Sigmoid colon (tissue), 7 donors: Measurements from ENCODE around the gene WDFY1. TPM values are rescaled to one million over a fixed set of nuclear protein-coding genes. Genes with fewer than 3 reads are reported as not detected.

Source experiments
- DNase-seq: peaks from one replicate; pipeline ENCODE4 v3.0.0-alpha.2; 2019
- H3K27ac ChIP-seq, 4 donors: fragments of 200-600 bp; sonication (generic); one replicate each; pipeline ENCODE4 v1.5.1; 2016 to 2019; ENCODE audit warnings: mild to moderate bottlenecking in 1 of 4
- H3K27me3 ChIP-seq, 3 donors: fragments of 200-600 bp; sonication (generic); one replicate each; pipeline ENCODE4 v1.5.1; 2019; ENCODE audit warnings: mild to moderate bottlenecking in 1 of 3
- H3K36me3 ChIP-seq, 4 donors: fragments of 200-600 bp; sonication (generic); one replicate each; pipeline ENCODE4 v1.5.1; 2016 to 2019
- H3K4me1 ChIP-seq, 4 donors: fragments of 200-600 bp; sonication (generic); one replicate each; pipeline ENCODE4 v1.5.1; 2017 to 2019
- H3K4me3 ChIP-seq, 4 donors: fragments of 200-600 bp; sonication (generic); one replicate each; pipeline ENCODE4 v1.5.1; 2017 to 2019; ENCODE audit warnings: mild to moderate bottlenecking in 2 of 4, moderate library complexity in 1 of 4
- H3K9me3 ChIP-seq, 4 donors: fragments of 200-600 bp in 3 of 4; sonication (generic) in 3 of 4; one replicate each; pipeline versions ENCODE4 v1.5.1 to v1.6.1; 2013 to 2019
- EP300 ChIP-seq, 4 donors: sonication (generic); formaldehyde crosslinking; IDR thresholded peaks; one replicate each; pipeline ENCODE4 v1.6.1; 2017; ENCODE audit warnings: antibody characterized with exemption in 4 of 4
- POLR2A ChIP-seq, 2 donors: fragments of 450-650 bp; IDR thresholded peaks; one replicate each; pipeline ENCODE4 v1.6.1; 2016; ENCODE audit warnings: antibody characterized with exemption in 2 of 2, mild to moderate bottlenecking in 2 of 2, moderate library complexity in 2 of 2
- POLR2AphosphoS5 ChIP-seq, 4 donors: sonication (generic); formaldehyde crosslinking; IDR thresholded peaks; one replicate each; pipeline ENCODE4 v1.6.1; 2017; ENCODE audit warnings: antibody characterized with exemption in 4 of 4
- WGBS, 2 donors: extraction: QIAGEN DNeasy Blood & Tissue Kit; methylation state at CpG; one replicate each; pipeline ENCODE4 v1.1.7; 2013; 5-methylcytosine and 5-hydroxymethylcytosine counted together
- intact Hi-C: fragments of 100-400 bp; cut with DNase I; formaldehyde crosslinking; loops from one replicate; pipeline ENCODE4 v1.15.1; 2023
- polyA plus RNA-seq, 3 donors: library from polyadenylated mRNA; stranded (reverse); fragments of 200-250 nt; gene quantifications; one replicate each; pipeline ENCODE4 v1.2.3, GENCODE V29; 2013
- total RNA-seq, 4 donors: library from RNA; depleted of rRNA; stranded (reverse); fragments of >200 nt; gene quantifications; one replicate each; pipeline ENCODE4 v1.1.0, GENCODE V29; 2016
- TF ChIP-seq, protein P1 (sequence below), 4 experiments: fragments of 450-650 bp in 3 of 4; fragments of 200-600 bp in 1 of 4; IDR thresholded peaks; one replicate each; pipeline ENCODE4 v1.5.1; 2016 to 2019; ENCODE audit warnings: antibody characterized with exemption in 4 of 4, mild to moderate bottlenecking in 3 of 4, moderate library complexity in 2 of 4
- donor health status: healthy with polysubstance abuse.
- donor health status: Bipolar disorder and iron deficiency.
- donor health status: healthy.

Gene WDFY1
- total and polyA plus RNA-seq, 7 donors, result 17.4 to 36.1 (median 24.3) TPM

DNA sequence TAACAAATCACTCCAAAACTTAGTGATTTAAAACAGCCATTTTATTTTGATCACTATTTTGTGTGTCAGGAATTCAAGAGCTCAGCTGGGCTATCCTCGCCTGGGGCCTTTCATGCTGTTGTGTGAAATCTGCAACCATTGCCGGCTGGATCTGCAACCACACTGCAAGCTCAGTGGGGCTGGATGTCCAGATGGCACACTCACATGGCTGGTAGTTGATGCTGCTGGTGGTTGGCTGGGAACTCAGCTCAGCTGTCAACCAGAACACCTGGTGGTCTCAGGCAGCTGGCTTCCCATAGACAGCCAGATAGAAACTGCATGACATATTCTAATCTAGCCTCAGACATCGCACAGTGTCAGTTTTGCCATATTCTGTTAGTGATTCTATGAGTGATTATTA lies 77.1 kb downstream of the WDFY1 start:
- Histone ChIP-seq H3K4me1 (peaks cover 0 to 5% (median 0%) of the 10 kb centered on the region in 4 donors), H3K27me3 (no peaks in the 10 kb centered on the region), H3K36me3 (peaks cover 0 to 10% (median 0%) of the 10 kb centered on the region in 4 donors), H3K4me3 (no peak overlapping the region), H3K27ac (no peak overlapping the region), H3K9me3 (no peaks in the 10 kb centered on the region)
- no peak for TF ChIP-seq EP300 (IDR thresholded peaks at IDR 0.05)
- TF ChIP-seq, protein P1, sequence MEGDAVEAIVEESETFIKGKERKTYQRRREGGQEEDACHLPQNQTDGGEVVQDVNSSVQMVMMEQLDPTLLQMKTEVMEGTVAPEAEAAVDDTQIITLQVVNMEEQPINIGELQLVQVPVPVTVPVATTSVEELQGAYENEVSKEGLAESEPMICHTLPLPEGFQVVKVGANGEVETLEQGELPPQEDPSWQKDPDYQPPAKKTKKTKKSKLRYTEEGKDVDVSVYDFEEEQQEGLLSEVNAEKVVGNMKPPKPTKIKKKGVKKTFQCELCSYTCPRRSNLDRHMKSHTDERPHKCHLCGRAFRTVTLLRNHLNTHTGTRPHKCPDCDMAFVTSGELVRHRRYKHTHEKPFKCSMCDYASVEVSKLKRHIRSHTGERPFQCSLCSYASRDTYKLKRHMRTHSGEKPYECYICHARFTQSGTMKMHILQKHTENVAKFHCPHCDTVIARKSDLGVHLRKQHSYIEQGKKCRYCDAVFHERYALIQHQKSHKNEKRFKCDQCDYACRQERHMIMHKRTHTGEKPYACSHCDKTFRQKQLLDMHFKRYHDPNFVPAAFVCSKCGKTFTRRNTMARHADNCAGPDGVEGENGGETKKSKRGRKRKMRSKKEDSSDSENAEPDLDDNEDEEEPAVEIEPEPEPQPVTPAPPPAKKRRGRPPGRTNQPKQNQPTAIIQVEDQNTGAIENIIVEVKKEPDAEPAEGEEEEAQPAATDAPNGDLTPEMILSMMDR (IDR thresholded peaks at IDR 0.05), result no peak
- no peak for TF ChIP-seq POLR2A (IDR thresholded peaks at IDR 0.05)
- TF ChIP-seq POLR2AphosphoS5 (IDR thresholded peaks at IDR 0.05), result no peak
- no peak for DNase-seq
- WGBS, 2 donors, result 76 to 95% methylated on average over 3 of the region's 3 CpGs
- intact Hi-C loops, result no loop called here

DNA sequence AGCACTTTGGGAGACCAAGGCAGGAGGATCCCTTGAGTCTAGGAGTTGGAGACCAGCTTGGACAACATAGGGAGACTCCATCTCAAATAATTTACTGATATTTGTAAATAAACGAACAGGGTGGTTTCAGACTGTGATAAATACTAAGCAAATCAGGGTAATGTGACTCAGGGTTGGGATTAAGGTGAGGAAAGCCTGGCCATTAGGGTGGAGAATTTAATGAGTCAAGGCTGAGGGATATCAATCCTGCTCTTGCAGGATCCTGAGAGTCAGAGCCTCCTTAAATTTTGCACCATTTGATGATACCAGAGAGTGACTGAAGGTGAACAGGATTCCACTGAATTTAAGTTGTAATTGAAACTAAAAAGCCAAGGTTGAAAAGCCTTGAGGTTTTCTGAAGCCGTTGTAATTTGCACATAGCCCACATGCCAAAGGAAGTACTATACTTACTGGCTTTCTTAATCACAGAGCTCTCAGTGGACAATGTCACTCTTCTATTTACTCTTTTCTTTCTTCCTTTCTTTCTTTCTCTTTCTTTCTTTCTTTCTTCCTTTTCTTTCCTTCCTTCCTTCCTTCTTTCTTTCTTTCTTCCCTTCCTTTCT lies 79.1 kb downstream of the WDFY1 start:
- 64 to 88% methylated on average over 2 of the region's 2 CpGs for WGBS, 2 donors
- intact Hi-C loops, result no loop called here
- H3K27ac ChIP-seq, result no peak overlapping the region
- TF ChIP-seq, protein P1 (IDR thresholded peaks at IDR 0.05), result no peak
- TF ChIP-seq EP300 (IDR thresholded peaks at IDR 0.05) (no peak), POLR2AphosphoS5 (IDR thresholded peaks at IDR 0.05) (no peak), POLR2A (IDR thresholded peaks at IDR 0.05) (no peak)
- H3K9me3 ChIP-seq, result no peaks in the 10 kb centered on the region
- DNase-seq, result no peak
- peaks cover 0 to 6% (median 0%) of the 10 kb centered on the region in 4 donors for H3K36me3 ChIP-seq
- peaks cover 0 to 5% (median 0%) of the 10 kb centered on the region in 4 donors for H3K4me1 ChIP-seq
- H3K4me3 ChIP-seq, result no peak overlapping the region
- no peaks in the 10 kb centered on the region for H3K27me3 ChIP-seq

DNA sequence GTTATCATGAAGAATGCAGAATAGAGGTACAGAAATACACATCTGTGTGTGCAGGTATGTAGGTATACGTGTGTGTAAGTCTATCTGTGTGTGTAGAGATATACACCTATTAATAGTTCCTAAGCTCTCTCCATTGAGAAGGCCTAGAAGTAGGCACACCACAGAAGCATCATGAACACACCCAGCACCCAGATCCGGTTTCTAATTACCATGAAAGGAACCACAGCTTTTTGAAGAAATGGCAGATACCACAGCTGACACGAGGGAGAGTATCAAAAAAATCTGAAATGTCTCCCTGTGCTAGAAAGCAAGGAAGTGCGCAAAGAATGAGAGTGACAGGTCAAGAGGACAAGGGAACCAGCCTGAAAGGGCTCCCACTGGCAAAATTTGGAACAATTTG lies 80.0 kb downstream of the WDFY1 start:
- intact Hi-C loops, result no loop called here

DNA sequence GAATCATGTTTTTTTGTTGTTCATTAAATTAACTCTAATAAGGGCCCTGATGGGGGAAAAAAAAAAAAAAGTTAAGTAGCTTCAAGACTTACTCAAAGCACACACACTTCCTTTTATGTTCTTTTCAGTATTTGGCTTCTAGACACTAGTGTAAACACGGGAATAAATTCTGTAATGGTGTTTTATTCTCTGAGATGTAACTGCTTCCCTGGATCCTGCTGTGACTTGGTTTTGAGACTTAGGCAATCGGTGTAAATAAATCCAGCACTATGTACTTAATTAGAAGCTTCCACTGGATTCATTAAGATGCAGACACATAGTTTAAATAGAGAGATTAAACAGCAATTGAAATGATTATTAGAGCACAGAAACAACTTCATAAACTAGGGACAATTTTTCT lies 81.6 kb downstream of the WDFY1 start:
- DNase-seq, result no peak
- intact Hi-C loops, result no loop called here
- TF ChIP-seq POLR2A (IDR thresholded peaks at IDR 0.05) (no peak), EP300 (IDR thresholded peaks at IDR 0.05) (no peak), POLR2AphosphoS5 (IDR thresholded peaks at IDR 0.05) (no peak)
- TF ChIP-seq, protein P1 (IDR thresholded peaks at IDR 0.05), result no peak
- Histone ChIP-seq H3K27me3 (no peaks in the 10 kb centered on the region), H3K36me3 (no peaks in the 10 kb centered on the region), H3K4me3 (no peak overlapping the region), H3K27ac (no peak overlapping the region), H3K4me1 (peaks cover 0 to 5% (median 0%) of the 10 kb centered on the region in 4 donors), H3K9me3 (no peaks in the 10 kb centered on the region)
- WGBS, 2 donors, result 73 to 84% methylated on average over 2 of the region's 2 CpGs

More for the DNA sequence above, 80.0 kb downstream of the WDFY1 start:
- WGBS, 2 donors, result 71 to 89% methylated on average over 4 of the region's 4 CpGs
- peaks cover 0 to 3% (median 0%) of the 10 kb centered on the region in 4 donors for H3K36me3 ChIP-seq
- no peak overlapping the region for H3K4me3 ChIP-seq
- no peaks in the 10 kb centered on the region for H3K27me3 ChIP-seq
- H3K4me1 ChIP-seq, result peaks cover 0 to 5% (median 0%) of the 10 kb centered on the region in 4 donors
- TF ChIP-seq POLR2AphosphoS5 (IDR thresholded peaks at IDR 0.05), result no peak
- TF ChIP-seq, protein P1 (IDR thresholded peaks at IDR 0.05), result no peak
- no peak for TF ChIP-seq POLR2A (IDR thresholded peaks at IDR 0.05)
- no peak for TF ChIP-seq EP300 (IDR thresholded peaks at IDR 0.05)
- DNase-seq, result no peak
- no peak overlapping the region for H3K27ac ChIP-seq
- no peaks in the 10 kb centered on the region for H3K9me3 ChIP-seq
